Keratinocyte (primary cell): ENCODE data around the gene TIMM23.
"Not testable (repeated sequence)": the region's sequence is repeated elsewhere in the genome, so short reads cannot be mapped to it uniquely, and the experiment has no call there.

Experiments
- EZH2 ChIP-seq: IDR thresholded peaks from one replicate; pipeline ENCODE4 v1.6.1; 2012; ENCODE audit warnings: inconsistent platforms, mild to moderate bottlenecking, low read length, moderate library complexity
- TF ChIP-seq, protein P1 (sequence below), 3 experiments: IDR thresholded peaks in 1 of 3; conservative IDR thresholded peaks in 1 of 3; optimal IDR thresholded peaks in 1 of 3; 2 replicates in 2 of 3; 3 replicates in 1 of 3; pipeline versions ENCODE3 to v1.5.1; 2011; ENCODE audit warnings: low read length in 3 of 3, mild to moderate bottlenecking in 3 of 3, moderate library complexity in 2 of 3, control low read depth in 1 of 3, inconsistent platforms in 1 of 3; ENCODE audit not compliant: insufficient read depth in 2 of 3; ENCODE audit errors: extremely low read depth in 1 of 3

DNA sequence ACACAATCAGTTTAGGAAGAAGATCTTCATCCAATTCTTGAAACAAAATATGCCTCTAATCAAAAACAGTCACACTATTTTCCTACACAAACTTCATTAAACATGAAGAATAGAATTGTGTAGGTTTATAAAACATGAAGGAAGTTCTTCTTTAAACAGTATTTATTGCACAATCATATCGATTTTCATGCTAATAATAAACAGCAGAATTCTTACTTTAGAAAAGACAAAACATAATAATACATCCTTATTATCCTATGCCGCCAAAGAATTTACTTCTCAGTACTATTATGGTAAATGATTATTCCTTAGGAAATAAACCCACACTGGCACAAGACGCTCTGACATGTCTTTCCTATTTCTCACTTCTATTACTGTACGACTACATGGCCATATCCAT is 41.0 kb upstream of the TIMM23 start:
- not testable (repeated sequence) for TF ChIP-seq EZH2
- TF ChIP-seq, protein P1, sequence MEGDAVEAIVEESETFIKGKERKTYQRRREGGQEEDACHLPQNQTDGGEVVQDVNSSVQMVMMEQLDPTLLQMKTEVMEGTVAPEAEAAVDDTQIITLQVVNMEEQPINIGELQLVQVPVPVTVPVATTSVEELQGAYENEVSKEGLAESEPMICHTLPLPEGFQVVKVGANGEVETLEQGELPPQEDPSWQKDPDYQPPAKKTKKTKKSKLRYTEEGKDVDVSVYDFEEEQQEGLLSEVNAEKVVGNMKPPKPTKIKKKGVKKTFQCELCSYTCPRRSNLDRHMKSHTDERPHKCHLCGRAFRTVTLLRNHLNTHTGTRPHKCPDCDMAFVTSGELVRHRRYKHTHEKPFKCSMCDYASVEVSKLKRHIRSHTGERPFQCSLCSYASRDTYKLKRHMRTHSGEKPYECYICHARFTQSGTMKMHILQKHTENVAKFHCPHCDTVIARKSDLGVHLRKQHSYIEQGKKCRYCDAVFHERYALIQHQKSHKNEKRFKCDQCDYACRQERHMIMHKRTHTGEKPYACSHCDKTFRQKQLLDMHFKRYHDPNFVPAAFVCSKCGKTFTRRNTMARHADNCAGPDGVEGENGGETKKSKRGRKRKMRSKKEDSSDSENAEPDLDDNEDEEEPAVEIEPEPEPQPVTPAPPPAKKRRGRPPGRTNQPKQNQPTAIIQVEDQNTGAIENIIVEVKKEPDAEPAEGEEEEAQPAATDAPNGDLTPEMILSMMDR (optimal IDR thresholded peaks at IDR 0.05 in 1 of 3, IDR thresholded peaks at IDR 0.05 in 1 of 3, conservative IDR thresholded peaks at IDR 0.05 in 1 of 3; ENCODE audit: extremely low read depth in 1 of 3, insufficient read depth in 2 of 3, low read length in 3 of 3), result not testable (repeated sequence)
